ENCODE results near the gene DCC.

DNA sequence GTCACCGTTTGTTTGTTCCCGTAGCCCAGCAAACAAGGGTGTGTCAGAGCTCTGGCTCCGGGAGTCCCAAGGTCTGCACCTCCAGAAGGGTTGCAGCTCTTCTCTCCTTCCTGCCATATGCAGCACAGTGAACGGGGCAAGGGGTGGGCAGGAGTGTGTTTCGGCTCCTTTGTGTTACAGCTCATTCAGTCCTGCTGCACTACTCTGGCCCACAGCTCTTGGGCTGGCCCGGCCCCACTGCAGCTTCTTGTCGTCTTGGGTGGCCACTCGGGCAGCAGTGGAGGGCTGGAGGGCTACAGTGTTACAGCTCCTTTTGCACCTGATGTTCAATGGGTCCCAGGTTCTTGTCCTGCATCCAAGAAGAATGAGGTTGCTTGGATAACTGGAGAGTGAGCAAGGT, 408.3 kb downstream of the DCC start:
- TF ChIP-seq, protein P1, sequence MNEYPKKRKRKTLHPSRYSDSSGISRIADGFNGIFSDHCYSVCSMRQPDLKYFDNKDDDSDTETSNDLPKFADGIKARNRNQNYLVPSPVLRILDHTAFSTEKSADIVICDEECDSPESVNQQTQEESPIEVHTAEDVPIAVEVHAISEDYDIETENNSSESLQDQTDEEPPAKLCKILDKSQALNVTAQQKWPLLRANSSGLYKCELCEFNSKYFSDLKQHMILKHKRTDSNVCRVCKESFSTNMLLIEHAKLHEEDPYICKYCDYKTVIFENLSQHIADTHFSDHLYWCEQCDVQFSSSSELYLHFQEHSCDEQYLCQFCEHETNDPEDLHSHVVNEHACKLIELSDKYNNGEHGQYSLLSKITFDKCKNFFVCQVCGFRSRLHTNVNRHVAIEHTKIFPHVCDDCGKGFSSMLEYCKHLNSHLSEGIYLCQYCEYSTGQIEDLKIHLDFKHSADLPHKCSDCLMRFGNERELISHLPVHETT (CRISPR knock-in tag; conservative IDR thresholded peaks at IDR 0.05 in 1 of 2, IDR thresholded peaks at IDR 0.05 in 1 of 2): no peak
- TF ChIP-seq, protein P2, sequence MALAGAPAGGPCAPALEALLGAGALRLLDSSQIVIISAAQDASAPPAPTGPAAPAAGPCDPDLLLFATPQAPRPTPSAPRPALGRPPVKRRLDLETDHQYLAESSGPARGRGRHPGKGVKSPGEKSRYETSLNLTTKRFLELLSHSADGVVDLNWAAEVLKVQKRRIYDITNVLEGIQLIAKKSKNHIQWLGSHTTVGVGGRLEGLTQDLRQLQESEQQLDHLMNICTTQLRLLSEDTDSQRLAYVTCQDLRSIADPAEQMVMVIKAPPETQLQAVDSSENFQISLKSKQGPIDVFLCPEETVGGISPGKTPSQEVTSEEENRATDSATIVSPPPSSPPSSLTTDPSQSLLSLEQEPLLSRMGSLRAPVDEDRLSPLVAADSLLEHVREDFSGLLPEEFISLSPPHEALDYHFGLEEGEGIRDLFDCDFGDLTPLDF (CRISPR knock-in tag; IDR thresholded peaks at IDR 0.05): no peak
- TF ChIP-seq U2AF1 (optimal IDR thresholded peaks at IDR 0.05; ENCODE audit: low read depth, low read length): no peak
- no peak for TF ChIP-seq RCOR1 (IDR thresholded peaks at IDR 0.05; ENCODE audit: borderline replicate concordance in 1 of 2, low read depth in 2 of 2, low read length in 2 of 2)

Data from K562 (cell line).